ENCODE data around the gene SH2D5. TPM values are rescaled to one million over a fixed set of nuclear protein-coding genes. Genes with fewer than 3 reads are reported as not detected.

The SH2D5 gene
- total RNA-seq, 1 experiment from 2014 or later, result 8.7 TPM

GRCh38 chr1:20681999-20682398, 50.5 kb downstream of the SH2D5 start:
- H3K4me2 ChIP-seq (ENCODE audit: insufficient read depth, insufficient read length, low read length), result no peak overlapping the region
- H3K27ac Mint-ChIP-seq, result no peak overlapping the region
- H2BK5ac ChIP-seq (ENCODE audit: insufficient read length, low read length), result no peak overlapping the region
- no peak overlapping the region for H2BK120ac ChIP-seq (ENCODE audit: low read depth, low read length, poor library complexity, severe bottlenecking)
- H3T11ph ChIP-seq (ENCODE audit: low read length), result no peak overlapping the region
- H3K79me2 ChIP-seq (ENCODE audit: insufficient read depth, low read length), result no peaks in the 10 kb centered on the region
- H2BK20ac ChIP-seq (ENCODE audit: low read depth, low read length, poor library complexity, severe bottlenecking), result no peak overlapping the region
- WGBS (ENCODE audit: extremely low coverage, insufficient read length, low lambda C conversion rate), result no CpG with 5 or more reads among the region's 9 CpGs
- no peak for TF ChIP-seq CTCF (conservative IDR thresholded peaks at IDR 0.05)
- H3K23ac ChIP-seq (ENCODE audit: insufficient read length, low read depth, low read length), result no peak overlapping the region
- no peak overlapping the region for H3K9ac ChIP-seq (ENCODE audit: extremely low read depth, insufficient read length, low read length)
- H3K9me3 Mint-ChIP-seq, result no peaks in the 10 kb centered on the region
- H3K9me3 ChIP-seq (ENCODE audit: control insufficient read depth, low read depth, low read length), result no peaks in the 10 kb centered on the region
- peaks cover 0 to 29% (median 9%) of the 10 kb centered on the region in 3 experiments for H3K36me3 Mint-ChIP-seq (ENCODE audit: insufficient read depth in 1 of 3, low read depth in 3 of 3)
- no peak overlapping the region for H2BK15ac ChIP-seq (ENCODE audit: low read depth, low read length)
- no peaks in the 10 kb centered on the region for H4K20me1 ChIP-seq (ENCODE audit: control insufficient read depth, insufficient read depth, insufficient read length)
- H4K91ac ChIP-seq (ENCODE audit: insufficient read length, low read depth, low read length), result no peak overlapping the region
- no peak overlapping the region for H3K4me3 Mint-ChIP-seq
- H3K4ac ChIP-seq (ENCODE audit: low read depth, low read length), result no peak overlapping the region
- no peak overlapping the region for H3K56ac ChIP-seq (ENCODE audit: insufficient read length, low read depth, low read length)
- no peaks in the 10 kb centered on the region for H3K27me3 ChIP-seq (ENCODE audit: insufficient read depth, low read length)
- H3K27me3 Mint-ChIP-seq (ENCODE audit: low read depth), result no peaks in the 10 kb centered on the region; the same call in 1 of the 2 replicates
- no peak overlapping the region for H4K8ac ChIP-seq (replicated peaks; ENCODE audit: insufficient read length, low read depth, low read length)
- no peak overlapping the region for H2BK12ac ChIP-seq (ENCODE audit: insufficient read length, low read depth, low read length)
- no peak overlapping the region for H2AFZ ChIP-seq (ENCODE audit: low read length)
- no peaks in the 10 kb centered on the region for H3K4me1 ChIP-seq (ENCODE audit: insufficient read depth, low read length)
- H3K14ac ChIP-seq (ENCODE audit: insufficient read depth, low read length), result no peak overlapping the region
- DNase-seq, result no peak
- no peak overlapping the region for H4K5ac ChIP-seq (ENCODE audit: insufficient read length, low read depth, low read length)
- H3K18ac ChIP-seq (ENCODE audit: insufficient read length, low read depth, low read length), result no peak overlapping the region
- no peaks in the 10 kb centered on the region for H3K79me1 ChIP-seq (ENCODE audit: insufficient read depth, low read depth, low read length, poor library complexity, severe bottlenecking)
- no peaks in the 10 kb centered on the region for H3K23me2 ChIP-seq (ENCODE audit: insufficient read length, low read depth, low read length, poor library complexity, severe bottlenecking)
- peaks cover 3% of the 10 kb centered on the region in 2 experiments; a peak in 2 of 4 replicates for H3K4me1 Mint-ChIP-seq
- H2AK5ac ChIP-seq (ENCODE audit: insufficient read length, low read length), result no peak overlapping the region
- no peak overlapping the region for H3K27ac ChIP-seq (ENCODE audit: insufficient read length, low read depth, low read length)

Measured in H9 (cell line).